Body of pancreas (tissue), 4 donors: ENCODE measurements around the gene MKRN1.

ENCODE experiments used
- POLR2A ChIP-seq, 3 donors: fragments of 450-650 bp; IDR thresholded peaks; one replicate each; pipeline ENCODE4 v1.6.1; 2016; ENCODE audit warnings: antibody characterized with exemption in 3 of 3, mild to moderate bottlenecking in 2 of 3
- TF ChIP-seq, protein P1 (sequence below), 7 experiments: fragments of 450-650 bp in 4 of 7; fragments of 200-600 bp in 3 of 7; sonication (generic) in 3 of 7; IDR thresholded peaks; one replicate each; pipeline ENCODE4 v1.5.1; 2016 to 2019; ENCODE audit warnings: antibody characterized with exemption in 7 of 7

- TF ChIP-seq, protein P1, sequence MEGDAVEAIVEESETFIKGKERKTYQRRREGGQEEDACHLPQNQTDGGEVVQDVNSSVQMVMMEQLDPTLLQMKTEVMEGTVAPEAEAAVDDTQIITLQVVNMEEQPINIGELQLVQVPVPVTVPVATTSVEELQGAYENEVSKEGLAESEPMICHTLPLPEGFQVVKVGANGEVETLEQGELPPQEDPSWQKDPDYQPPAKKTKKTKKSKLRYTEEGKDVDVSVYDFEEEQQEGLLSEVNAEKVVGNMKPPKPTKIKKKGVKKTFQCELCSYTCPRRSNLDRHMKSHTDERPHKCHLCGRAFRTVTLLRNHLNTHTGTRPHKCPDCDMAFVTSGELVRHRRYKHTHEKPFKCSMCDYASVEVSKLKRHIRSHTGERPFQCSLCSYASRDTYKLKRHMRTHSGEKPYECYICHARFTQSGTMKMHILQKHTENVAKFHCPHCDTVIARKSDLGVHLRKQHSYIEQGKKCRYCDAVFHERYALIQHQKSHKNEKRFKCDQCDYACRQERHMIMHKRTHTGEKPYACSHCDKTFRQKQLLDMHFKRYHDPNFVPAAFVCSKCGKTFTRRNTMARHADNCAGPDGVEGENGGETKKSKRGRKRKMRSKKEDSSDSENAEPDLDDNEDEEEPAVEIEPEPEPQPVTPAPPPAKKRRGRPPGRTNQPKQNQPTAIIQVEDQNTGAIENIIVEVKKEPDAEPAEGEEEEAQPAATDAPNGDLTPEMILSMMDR (IDR thresholded peaks at IDR 0.05): no peak
- no peak for TF ChIP-seq POLR2A (IDR thresholded peaks at IDR 0.05)
Observed at GRCh38 chr7:140484479-140484878, 5.2 kb upstream of the MKRN1 start.
